HG02885 (cell line): ENCODE measurements around the gene RCE1.

ENCODE experiments used
- ATAC-seq: cut with Tn5 transposase; IDR thresholded peaks from one replicate; pipeline ENCODE4 v1.9.1; 2021; ENCODE audit warnings: mild to moderate bottlenecking; ENCODE audit not compliant: unreplicated experiment, poor library complexity

The RCE1 gene

GRCh38 chr11:66843776-66844495 is 695 bp downstream of the RCE1 start:
- no peak for ATAC-seq

DNA sequence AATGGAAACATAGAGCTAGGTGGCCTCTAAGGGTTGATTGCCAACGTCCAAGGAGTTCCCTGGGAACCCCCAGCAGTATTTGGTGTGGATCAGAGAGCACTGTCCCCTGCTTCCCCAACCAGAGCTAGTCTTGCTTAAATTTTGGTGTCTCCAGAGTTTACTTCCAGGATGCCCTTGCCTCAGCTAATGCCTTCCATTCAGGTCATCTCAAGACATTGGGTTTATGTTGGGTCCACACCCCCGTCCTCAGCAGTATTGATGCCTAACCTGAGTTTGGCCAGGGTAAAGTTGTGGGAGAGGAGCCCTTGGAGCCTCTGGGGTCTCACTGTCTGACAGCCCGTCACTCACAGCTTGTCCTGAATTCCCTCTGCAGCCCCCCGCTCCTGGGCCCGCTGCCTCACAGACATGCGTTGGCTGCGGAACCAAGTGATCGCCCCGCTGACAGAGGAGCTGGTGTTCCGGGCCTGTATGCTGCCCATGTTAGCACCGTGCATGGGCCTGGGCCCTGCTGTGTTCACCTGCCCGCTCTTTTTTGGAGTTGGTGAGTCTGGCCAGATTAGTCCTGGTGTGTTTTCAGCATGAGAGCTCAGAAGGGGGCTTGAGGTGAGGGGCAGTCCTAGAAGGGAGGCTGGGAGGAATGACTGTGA is 1.4 kb downstream of the RCE1 start:
- ATAC-seq = no peak

GRCh38 chr11:66845143-66845875 is 2.1 kb downstream of the RCE1 start:
- ATAC-seq = no peak

DNA sequence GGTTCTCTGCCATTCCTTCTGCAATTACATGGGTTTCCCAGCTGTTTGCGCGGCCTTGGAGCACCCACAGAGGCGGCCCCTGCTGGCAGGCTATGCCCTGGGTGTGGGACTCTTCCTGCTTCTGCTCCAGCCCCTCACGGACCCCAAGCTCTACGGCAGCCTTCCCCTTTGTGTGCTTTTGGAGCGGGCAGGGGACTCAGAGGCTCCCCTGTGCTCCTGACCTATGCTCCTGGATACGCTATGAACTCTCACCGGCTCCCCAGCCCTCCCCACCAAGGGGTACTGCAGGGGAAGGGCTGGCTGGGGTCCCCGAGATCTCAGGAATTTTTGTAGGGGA is 2.6 kb downstream of the RCE1 start:
- ATAC-seq = no peak

DNA sequence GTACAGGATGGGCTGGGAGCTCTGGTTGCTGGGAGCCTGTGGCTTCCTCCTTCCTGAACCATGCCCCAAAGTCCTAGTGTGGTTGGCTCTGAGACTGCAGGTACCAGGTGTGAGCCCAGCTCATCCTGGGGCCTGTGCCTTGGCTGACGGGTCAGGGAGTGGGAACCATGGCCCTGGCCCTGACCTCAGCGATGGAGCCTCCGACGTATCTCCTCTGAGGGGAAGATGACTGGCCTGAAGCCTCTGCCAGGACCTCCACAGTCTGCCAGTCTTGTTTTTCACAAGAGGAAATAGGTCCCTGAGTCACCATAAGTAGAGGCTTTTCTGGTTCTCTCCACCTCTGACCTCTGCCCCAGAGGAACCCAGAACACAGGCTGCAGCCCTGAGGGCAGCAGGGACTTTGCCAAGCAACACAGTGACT is 3.4 kb downstream of the RCE1 start:
- no peak for ATAC-seq

GRCh38 chr11:66847461-66848232 is 4.4 kb downstream of the RCE1 start:
- ATAC-seq = no peak

GRCh38 chr11:66848671-66849500 is 5.6 kb downstream of the RCE1 start:
- ATAC-seq = no peak

- no peak for ATAC-seq
These were observed 6.4 kb downstream of the RCE1 start for GRCh38 chr11:66849501-66850234.

DNA sequence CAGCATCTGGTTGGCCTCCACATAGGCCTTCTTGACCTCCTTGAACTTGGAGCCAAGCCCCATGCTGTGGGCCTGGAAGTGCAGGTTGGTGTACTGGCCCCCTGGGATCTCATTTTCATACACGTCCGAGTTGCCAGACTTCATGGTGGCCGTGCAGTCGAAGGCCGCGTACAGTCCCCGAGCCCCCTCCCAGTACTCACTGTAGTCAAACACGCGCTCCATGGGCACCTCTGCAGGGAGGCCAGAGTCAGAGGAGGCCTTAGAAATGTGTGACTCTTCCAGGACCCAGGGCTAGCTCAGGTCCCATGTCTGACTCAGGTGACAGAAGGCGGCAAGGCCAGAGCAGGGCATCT is 7.0 kb downstream of the RCE1 start:
- no peak for ATAC-seq

- ATAC-seq = no peak
These were observed 7.5 kb downstream of the RCE1 start for GRCh38 chr11:66850588-66851238.

GRCh38 chr11:66851239-66851596 is 8.0 kb downstream of the RCE1 start:
- no peak for ATAC-seq

DNA sequence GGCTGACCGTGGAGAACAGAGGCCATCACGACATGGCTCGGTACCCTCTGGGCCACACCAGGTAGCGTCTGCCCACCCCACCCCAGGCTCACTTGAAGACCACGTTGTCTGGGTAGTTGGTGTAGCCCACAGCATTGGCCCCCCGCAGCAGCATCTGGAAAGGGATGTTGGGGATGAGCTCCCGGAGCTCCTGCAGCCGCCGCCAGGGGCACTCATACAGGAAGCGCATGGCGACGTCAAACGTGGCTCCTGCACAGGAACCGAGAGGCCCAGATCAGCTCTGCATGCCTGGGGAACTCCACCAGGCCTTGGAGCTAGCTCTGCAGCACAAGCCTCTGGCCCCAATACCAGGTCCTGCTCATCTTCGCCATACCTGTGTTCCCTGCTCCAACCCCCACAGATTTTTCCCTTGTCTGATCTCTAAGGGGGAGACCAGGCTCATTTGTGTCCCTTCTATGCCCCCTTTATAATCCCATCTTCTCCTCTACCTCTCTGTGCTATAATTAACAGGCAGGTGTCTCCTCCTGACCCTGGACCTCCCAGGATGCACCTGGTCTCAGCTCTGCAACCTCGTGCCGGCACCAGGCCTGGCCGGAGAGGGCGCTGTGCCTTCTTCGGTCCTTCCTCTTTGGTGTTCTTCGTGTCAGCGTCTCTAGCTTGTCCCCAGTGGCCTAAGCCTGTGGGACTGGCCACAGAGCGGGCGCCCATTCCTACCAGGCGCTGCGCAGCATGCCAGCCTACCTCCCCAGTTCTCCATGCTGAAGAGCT is 8.6 kb downstream of the RCE1 start:
- ATAC-seq = no peak

- ATAC-seq = no peak
These were observed 9.4 kb downstream of the RCE1 start for GRCh38 chr11:66852466-66853241.

DNA sequence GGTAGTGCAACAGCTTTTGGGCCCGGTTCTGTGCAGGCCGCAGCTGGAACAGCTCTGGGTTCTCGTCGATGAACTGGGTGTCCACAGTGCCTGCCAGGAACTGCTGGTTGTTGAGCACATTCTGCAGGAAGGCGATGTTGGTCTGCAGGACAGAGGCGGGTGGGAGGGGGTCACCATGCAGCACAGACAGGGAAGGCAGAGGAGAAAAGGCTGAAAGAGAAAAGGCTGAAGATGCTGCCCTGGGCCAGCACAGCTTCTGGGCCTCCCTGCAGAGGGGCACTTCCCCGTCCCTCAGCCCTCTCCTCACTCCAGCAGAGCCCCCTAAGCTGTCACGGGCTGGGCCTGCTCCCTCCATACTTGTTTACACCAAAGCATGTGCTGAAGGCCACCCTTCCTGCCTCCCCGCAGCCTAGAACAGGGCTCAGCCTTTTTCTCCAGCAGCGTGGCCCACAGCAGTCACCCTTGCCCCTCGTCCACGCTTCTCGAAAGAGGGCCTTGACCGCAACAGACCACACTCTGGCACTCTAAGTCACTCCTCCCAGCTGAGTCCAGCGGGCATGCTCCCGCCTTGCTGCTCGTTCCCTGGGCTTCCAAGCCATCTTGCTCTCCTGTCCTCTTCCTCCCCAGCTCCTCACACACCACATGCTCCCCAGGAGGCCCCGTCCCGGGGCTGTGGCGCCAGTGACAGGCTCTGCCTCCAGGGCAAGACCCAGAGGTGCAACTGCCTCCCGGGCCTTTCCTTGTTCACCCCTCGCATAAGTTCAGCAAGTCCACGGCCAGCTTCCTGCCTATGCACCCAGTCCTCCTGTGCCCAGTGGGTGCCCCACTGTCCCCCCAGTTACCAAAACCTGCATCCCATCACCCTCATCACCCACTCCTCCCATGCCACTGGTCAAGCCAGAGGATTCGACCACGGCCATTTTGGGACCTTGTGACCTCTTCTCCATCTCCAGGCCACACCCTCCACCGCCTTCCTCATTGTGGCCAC is 10.3 kb downstream of the RCE1 start:
- ATAC-seq = no peak

DNA sequence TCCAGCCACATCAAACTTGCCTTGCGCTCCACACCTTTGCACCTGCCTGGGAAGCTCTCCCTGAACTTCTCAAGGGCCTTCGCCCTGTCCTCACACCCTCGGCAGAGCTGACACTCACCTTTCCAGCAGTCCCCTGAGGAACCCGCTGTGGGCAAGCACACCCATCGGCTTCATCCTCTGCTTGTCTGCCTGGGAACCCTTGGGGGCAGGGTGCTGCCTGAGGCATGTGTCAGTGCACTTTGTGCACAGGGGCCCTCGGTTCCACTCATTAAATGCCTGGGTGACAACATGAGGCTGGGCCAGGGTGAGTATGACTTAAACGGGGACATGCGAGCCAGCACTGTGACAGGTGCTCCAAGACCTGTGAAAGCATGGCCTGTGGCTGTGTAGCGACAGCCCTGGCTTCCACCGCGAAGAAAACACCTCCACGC is 11.0 kb downstream of the RCE1 start:
- ATAC-seq = no peak

GRCh38 chr11:66854729-66855211 is 11.5 kb downstream of the RCE1 start:
- ATAC-seq = no peak
